ENCODE results near the gene DOK3.

Gene DOK3

DNA sequence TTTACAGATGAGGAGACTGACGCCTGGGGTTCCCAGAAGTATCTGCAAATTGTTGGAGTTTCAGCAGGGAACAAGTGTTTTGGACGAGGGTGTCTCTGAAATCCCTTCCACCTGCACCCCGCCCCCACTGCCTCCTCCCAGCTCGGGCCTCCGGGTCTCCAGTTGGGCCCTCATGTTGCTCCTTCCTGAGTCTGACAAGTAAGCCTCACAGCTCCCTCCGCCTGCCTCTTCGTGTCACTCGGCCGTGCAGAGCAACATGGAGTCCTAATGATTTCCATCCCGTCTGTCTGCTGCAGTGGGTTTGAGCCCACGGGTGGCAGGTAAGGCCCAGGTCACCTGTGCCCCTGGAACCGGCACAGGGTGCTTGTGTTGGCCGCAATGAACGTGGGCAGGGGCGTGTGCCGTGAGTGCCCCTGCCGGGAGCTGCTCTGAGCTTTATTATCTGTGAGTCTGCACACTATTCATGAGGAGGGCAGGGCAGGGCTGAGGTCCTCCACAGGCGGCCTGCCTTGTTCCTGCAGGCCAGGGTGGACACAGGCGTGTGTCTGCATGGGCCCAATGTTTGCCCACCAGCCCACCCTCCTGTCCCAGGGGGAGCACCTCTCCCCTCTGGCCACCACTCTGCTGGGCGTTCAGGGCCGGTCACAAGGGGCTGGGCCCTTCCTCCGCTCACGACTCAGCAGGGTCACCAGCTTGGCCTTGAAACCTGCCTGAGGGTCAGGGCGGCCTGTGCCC is 6.1 kb downstream of the DOK3 start:
- TF ChIP-seq, protein P1, sequence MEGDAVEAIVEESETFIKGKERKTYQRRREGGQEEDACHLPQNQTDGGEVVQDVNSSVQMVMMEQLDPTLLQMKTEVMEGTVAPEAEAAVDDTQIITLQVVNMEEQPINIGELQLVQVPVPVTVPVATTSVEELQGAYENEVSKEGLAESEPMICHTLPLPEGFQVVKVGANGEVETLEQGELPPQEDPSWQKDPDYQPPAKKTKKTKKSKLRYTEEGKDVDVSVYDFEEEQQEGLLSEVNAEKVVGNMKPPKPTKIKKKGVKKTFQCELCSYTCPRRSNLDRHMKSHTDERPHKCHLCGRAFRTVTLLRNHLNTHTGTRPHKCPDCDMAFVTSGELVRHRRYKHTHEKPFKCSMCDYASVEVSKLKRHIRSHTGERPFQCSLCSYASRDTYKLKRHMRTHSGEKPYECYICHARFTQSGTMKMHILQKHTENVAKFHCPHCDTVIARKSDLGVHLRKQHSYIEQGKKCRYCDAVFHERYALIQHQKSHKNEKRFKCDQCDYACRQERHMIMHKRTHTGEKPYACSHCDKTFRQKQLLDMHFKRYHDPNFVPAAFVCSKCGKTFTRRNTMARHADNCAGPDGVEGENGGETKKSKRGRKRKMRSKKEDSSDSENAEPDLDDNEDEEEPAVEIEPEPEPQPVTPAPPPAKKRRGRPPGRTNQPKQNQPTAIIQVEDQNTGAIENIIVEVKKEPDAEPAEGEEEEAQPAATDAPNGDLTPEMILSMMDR (IDR thresholded peaks at IDR 0.05; ENCODE audit: insufficient read depth, missing control alignments): no peak
- FAIRE-seq (no peak), DNase-seq (ENCODE audit: insufficient read length, low spot score) (no peak)

DNA sequence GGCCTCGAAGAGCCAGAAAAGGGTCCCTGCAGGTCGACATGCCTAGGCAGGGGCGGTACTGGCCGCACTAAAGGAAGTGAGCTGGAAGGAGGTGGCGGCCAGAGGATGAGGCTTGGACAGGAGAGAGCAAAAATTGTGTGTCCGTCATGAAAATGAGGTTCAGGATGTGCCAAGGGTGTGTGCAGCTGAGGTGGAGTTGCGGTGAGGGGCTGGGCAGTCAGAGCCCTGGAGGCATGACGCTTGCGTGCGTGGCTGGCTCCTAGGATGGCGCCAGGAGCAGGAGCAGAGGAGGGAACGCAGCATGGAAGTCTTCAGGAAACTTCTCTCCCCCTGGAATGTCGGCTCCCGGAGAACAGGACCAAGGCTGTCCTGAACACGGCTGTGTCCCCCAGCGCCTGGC is 6.7 kb downstream of the DOK3 start:
- TF ChIP-seq, protein P1 (IDR thresholded peaks at IDR 0.05; ENCODE audit: insufficient read depth, missing control alignments): no peak

DNA sequence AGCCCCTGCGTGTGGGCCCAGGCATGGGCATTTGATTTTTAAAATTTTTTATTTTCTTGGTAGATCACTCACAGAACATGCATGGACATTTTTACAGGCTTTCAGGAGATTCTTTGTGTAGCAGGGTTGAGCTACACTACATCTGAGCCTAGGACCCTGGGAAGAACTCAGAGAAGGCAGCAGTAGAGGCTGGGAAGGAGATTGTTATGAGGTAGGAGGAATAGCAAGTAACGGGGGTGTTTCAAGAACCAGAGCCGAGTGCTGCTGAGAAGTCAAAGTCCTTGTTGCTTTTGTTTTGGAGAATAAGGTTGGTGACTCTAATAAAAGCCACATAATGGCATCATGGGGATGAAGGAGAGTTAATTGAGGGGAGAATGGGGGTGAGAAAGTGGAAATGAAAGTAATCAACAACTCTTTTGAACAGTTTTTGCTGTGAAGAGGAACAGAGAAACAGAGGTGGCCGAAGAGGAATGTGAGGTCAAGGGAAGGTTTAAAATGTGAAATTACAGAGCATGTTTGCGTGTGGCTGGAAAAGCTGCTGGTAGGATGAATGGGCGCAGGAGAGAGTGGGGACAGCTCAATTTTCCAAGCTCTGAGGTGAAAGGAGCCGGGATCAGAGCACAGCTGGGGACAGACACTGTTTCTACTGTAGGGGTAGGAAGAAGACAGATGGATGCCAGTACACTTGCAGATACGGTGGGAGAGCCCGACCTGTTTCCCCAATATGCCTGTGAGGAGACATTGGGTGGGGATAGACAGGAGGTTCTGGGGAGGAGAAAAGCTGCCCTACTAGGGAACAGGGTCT is 7.5 kb downstream of the DOK3 start:
- no peak for FAIRE-seq
- no peak for DNase-seq (ENCODE audit: insufficient read length, low spot score)
- TF ChIP-seq, protein P1 (IDR thresholded peaks at IDR 0.05; ENCODE audit: insufficient read depth, missing control alignments): no peak

More for the DNA sequence above, 6.7 kb downstream of the DOK3 start:
- FAIRE-seq (no peak), DNase-seq (ENCODE audit: insufficient read length, low spot score) (no peak)

DNA sequence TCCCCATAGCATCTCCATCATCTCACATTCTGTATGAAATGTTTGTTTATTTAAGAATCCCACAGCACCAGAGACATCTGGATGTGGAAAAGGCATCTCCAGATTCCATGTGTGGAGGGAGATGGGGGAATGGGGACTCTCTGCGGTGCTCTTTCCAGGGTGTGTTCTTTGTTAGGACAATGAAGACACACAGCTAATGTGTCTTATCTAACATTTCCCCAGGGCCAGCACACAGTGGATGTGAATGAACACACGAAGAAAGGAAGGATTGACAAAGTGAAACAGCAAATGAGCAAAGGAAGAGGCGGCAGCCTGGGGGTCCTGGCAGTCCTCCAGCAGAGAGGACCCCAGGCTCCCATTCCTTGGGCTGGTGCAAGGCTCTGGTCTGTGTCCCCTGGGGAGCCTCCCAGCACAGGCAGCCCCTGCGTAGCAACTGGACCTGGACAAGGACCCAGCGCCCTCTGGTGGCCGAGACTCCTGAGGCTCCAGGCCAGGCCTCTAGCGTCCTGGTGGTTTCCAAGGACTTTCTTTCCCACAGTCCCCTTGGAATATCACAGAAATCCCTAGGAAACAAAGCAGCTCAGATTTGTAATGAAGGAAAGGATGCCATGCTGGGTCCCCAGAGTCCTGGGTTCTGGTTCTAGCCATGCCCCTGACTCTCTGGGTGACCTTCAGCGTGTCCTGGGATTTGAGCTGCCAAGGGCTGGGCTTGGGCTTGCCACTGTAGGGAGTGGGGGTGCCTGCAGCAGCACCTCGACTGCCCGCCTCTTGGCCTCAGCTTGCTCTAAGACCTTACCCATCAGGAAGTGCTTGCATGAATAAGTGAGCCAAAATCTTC is 8.7 kb downstream of the DOK3 start:
- TF ChIP-seq, protein P1 (IDR thresholded peaks at IDR 0.05; ENCODE audit: insufficient read depth, missing control alignments): peak; percentile 84
- DNase-seq (ENCODE audit: insufficient read length, low spot score) (peak; percentile 96), FAIRE-seq (no peak)

DNA sequence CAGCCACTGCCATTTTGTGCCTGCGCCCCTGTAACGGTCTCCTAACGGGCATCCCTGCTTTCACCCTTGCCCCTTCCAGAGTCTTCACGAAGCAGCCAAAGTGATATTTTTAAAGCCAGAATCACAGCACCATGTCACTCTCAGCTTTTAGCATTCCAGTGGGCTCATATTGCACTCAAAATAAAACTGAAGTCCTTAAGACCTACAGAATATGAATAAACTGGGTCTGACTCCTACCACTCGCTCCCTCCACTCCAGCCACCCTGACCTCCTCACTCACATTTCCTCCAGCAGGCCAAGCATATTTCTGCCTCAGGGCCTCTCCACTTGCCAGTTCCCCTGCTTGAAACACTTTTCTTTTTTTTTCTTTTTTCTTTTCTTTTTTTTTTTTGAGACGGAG is 9.8 kb downstream of the DOK3 start:
- FAIRE-seq (no peak), DNase-seq (ENCODE audit: insufficient read length, low spot score) (no peak)
- TF ChIP-seq, protein P1 (IDR thresholded peaks at IDR 0.05; ENCODE audit: insufficient read depth, missing control alignments): no peak

DNA sequence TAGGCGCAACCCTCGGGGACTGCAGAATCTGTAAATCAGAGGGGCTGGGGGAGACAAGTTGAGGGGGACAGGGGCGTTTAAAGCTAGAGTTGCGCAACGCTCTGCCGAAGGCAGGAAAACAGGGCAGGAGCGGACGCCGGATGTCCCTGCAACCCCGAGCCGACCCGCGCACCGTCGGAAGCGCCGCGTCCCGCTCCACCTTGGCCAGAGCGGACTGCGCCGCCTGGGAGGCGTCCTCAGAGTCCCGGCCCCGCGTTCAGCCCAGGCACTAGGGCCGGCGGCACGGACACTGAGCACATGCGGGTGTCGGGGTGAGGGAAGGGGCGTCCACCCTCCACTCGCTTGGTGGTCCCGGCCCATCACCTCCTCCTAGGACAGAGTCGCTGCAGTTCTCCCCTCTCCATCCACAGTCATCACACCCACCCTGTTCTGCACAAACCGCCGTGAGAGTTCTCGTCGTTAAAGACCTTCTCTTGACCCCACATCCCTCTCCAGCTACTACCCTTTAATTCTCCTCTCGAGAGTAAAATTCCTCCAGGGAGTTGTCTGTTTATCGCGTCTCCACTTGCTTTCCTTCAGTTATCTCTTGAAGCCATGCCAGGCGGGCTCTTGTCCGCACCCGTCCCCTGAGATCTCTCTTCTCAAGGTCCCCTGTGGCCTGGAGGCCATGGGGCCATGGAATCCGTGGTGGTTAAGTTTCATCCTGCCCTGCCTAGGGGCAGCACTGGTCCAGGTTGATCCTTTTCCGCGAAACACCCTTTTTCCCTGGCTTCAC is 11.4 kb downstream of the DOK3 start:
- TF ChIP-seq, protein P1 (IDR thresholded peaks at IDR 0.05; ENCODE audit: insufficient read depth, missing control alignments): no peak
- FAIRE-seq (no peak), DNase-seq (ENCODE audit: insufficient read length, low spot score) (no peak)
